ENCODE data around the gene ZNF484.
"Not testable (repeated sequence)": the region's sequence is repeated elsewhere in the genome, so short reads cannot be mapped to it uniquely, and the experiment has no call there.

- TF ChIP-seq CTCF (optimal IDR thresholded peaks at IDR 0.05 in 1 of 3, IDR thresholded peaks at IDR 0.05 in 1 of 3, conservative IDR thresholded peaks at IDR 0.05 in 1 of 3; ENCODE audit: extremely low read depth in 1 of 3, insufficient read depth in 2 of 3, low read length in 3 of 3); EZH2 (IDR thresholded peaks at IDR 0.05; ENCODE audit: low read length): not testable (repeated sequence)
These were observed 39.4 kb downstream of the ZNF484 start for GRCh38 chr9:92838411-92838810.
